Activated CD4-positive, alpha-beta T cell treated with anti-CD3 and anti-CD28 coated beads for 24 hours (primary cell): ENCODE results near the gene ZMIZ1.

Experiments
- DNase-seq, 2 donors: peaks; one replicate each; pipeline ENCODE4 v3.0.0-alpha.2; 2020; ENCODE audit warnings: low read depth in 2 of 2

ZMIZ1 gene

DNA sequence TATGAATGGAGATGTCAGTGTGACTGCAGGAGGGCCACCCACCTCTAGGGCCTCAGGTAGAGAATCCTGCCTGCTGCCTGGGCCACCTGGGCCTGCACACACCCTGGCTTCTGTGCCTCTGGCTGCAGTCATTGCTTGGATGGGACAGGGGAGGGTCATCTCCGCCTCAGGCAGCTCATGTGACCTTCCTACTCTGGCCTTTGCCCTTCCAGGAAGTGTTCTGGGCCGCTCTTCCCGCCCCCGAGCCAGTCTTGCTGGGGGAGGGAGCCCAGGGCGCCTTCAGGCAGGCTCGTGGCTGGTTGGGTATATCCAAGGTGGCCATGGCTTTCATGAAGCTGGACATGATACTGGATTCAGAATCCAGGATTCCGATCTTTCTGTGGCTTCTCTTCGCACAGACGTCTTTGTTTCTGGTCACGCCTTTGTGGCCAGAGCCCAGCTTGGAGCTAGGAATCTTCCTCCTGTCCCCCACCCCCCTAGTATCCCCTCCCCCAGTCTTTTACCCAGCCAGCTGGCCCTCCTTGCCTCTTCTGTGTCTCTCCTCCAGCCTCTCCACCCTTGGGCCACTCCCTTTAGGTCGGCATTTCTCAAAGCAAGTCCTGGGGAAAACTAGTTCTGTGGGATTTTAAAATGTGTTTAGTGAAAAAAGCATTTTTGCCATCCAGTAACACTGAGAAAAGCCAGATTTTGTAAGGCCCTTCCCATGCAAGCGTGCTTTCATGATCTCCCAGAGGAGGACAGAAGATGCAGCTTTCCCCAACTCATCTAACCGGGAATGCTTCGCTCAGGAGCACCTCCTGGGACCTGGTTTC lies 119.6 kb downstream of the ZMIZ1 start:
- DNase-seq, result no peak

DNA sequence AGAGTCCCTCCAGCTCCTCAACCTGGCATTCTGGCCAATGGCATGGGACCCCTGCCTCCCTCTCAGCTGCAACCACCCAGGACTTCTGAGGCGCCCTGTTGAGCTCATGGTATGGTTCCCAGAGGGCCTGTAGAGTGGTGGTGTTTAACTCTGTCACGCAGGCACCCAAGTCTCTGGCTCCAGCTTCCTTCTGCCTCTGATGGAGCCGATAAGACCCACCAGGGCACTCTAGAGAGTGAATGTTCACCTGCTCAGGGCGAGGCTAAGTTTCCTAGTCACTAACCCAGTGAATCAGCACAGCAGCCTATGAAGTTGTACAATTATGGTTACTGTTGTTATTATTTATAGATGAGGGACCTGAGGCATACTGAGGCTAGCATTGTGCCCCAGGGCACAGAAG lies 120.4 kb downstream of the ZMIZ1 start:
- no peak for DNase-seq

DNA sequence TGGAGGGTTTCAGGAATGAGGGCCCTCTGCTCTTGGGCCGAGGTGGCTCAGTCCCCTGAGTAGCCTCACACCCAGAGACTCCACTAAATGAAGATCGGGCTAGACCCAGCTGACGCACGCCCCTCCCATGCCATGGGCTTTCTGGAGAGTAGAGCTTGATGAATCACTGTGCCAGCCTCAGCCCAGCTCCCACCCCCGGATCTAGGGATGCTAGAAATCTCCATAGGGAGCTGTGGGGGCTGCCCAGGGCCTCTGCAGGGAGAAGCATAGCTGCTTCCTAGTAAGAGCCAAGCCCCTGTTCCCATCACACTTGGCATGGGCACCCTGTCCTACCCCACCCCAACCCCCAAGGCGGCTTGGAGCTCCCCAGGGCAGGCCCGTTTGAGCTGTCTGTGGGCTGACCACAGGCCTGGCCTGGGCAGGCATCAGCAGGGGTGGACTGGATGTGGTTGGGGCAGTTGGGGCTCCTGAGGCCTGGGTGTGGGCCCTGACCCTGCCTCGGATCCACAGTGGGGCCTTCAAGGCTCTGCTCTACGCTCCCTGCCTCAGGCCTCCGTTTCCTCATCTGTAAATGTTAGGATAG lies 121.2 kb downstream of the ZMIZ1 start:
- no peak for DNase-seq

DNA sequence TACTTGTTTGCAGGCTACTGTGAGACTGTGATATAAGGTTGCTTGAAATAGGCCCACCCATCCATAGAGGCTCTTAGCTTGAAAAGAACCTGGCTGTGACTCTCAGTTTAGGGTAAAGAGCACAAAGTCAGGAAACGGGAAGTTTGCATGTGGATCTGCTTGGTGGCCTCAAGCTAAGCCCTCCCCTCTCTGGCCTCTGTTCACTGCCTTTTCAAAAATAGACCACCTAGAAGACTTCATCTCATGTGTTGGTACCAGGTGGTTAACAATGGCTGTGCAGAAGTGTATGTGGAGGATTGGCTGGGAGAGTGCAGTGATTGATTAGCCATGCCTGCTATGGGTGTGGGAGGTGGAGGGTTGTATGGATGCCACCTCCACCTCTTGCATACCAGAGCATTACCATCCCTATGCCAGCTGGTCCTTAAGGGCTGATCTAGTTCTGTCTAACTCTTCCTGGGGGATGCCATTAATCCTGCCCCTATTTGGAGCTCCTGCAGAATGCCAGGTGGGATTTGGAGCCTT lies 122.0 kb downstream of the ZMIZ1 start:
- DNase-seq, result no peak

DNA sequence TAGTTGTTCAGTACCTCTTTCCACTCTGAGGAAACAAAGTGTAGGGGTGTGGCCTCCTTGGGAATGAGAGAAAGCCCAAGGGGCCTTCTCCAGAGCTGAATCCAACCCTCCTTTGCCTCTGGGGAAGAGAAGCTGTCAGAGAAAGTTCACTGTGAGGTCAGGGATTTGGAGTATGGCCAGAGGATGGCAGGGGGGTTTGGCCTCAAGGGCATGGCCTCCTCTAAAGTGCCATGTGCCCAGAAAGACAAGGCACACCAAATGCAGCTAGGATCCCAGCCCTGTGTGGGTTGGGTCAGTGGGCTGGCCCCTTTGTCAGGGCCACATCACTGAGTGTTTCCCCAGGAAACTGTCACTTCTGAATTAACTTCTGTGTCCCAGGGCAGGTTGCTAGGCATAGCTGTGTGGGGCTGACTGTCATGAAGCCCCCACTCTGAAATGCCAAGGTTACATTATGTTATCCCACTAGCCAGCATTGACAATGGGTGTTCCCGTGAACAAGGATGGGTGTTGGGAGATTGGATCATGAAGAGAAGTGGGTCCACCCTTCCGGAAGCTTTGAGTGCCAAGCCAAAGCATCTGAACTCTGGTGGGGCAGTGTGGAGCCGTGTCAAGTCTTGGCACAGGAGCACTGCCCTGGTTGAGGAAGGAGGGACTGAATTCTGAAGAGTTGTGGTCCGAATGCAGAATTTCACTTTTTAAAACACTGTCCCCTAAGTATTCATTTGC lies 123.3 kb downstream of the ZMIZ1 start:
- DNase-seq, result no peak

DNA sequence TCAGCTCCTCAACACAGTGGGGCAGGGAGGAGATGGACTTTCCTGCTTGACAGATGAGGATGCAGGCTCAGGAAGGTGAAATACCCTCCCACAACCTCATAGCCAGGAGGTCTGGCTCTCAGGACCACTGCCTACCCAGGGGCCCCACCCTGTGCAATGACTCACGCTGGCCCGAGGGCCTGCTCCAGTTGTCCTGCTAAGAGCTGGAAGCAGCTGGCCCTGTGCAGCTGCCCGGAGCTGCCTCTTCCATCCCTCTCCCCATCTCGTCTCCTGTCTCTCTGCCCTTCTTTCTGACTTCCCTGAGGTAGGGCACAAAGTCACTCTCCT lies 123.9 kb downstream of the ZMIZ1 start:
- DNase-seq, result no peak

DNA sequence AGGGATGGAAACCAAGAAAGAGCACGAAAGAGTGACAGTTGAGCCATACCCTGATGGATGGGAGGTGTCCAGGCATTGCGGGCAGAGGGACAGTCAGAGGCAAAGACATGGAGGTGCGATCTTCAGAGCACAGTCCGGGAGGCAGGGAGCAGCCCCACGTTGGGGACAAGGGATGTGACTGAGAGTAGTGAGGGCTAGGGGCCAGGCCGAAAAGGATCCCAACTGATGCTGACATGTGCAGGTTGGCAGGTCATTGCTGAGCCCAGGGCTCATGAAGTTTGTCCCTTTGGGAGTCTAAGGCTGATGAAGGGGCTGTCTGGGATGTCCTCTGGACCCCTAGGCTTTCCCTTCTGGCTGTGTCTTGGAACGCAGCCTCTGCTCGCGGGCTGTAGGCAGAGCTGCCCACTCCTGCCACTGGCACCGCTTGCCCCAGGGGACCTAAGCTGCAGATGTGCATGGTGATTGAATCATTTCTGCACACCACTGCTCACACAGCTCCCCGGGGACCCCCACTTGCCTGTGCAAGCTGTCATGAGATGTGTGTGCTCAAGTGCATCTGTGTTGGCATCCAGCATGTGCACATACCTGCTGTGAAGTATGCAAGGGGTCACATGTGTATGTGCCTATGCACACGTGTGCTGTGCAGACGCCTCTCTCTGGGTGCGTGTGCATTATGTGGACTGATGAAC lies 125.1 kb downstream of the ZMIZ1 start:
- DNase-seq, result no peak

DNA sequence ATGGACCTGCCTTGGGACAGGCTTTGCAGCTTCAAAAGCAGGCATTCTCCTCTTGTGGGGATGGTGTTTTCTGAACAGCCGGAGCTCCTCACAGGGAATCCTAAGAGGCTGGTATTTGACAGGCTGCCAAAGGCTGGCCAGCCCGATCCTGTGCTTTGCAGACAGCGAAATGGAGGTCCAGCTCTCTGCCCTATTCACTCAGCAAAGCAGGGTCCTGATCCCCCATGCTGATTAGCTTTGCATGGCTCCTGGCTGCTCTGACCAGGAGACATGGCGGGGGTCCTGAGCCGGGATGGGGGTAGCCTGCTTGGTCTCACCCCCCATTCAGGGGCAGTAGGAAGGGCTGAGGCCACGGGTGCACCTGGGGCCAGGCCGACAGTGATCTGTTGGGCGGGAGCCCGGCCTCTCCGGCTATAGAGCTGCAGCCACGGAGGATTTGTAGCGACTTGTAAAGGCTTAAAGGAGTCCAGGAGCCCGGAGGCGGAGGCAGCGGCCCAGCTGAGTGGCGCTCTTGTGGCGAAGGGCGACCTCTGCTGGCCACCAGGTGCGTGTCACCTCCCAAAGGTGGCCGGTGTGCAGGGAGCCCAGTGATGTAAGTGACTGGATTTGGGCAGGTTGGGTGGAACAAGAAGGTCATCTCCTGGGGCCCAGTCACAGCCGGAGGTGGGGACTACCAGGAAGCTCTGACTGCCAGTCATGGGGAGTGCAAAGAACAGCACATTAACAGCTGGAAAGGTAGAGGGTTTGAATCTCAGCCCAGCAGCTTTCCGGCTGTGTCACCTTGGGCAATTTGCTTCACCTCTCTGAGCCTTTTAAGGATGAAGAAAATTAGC lies 126.5 kb downstream of the ZMIZ1 start:
- DNase-seq, result peak; percentile 63 to 64

DNA sequence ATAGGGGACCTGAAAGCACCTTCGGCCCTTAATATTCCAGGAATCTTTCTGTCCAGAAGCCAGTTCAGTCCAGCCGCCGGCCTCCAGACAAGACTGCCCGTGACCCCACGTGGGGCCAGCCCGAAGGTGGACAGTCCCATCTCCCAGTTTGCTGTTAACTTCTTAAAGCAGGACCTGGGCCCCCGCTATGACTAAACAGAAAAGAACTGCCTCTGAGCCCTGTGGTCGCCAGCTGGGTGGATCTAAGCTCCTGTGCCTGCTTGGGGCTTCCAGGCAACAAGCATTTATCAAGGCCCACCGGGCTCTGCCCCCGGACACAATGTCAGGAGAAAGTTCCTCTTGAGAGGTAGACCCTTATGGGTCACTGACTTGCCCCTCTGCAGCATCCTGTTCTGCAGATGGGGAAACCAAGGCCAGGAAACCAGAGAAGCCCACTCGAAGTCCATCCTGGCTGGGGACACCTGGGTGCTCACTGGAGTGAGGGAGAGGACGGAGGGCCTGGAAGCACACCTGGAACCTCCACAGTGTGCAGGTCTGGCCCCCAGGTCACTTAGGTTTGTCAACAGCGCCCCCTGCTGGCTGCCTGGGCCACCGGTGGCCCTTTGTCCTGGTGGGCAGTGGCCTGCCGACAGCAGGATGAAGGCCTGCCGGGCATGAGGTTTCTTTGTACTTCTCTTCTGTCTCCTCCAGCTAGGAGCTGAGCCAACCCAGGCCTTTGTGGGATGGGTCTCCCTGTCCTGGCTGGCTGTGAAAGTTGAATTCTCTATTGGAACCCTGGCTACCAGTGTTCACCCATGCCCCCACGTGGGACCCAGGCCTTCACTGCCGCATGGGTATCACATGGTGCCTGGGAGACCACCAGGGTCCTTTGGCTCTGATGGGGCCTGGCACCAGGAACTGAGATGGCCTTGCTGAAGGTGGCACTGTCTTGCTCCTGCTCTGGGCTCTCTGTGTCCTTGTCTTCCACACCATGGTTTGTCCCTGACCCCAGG lies 128.0 kb downstream of the ZMIZ1 start:
- peak; percentile 70 to 75 for DNase-seq

DNA sequence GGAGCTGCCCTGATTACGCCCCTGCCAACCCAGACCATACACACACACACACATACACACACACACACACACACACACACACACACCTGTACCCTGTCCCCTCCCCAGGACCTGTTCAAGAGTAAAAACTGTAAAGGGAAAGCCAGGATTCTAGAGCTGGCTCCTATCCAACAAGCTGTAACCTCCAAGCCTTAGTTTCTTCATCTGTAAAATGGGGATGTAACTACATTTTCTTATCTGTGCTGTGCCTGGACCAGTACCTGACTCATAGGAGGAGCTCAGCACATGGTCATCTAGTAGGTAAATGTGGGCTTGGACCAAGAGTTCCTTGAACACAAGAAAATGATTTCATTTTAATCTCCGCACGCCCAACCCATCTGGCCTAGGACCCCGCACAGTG lies 128.8 kb downstream of the ZMIZ1 start:
- DNase-seq, result no peak

DNA sequence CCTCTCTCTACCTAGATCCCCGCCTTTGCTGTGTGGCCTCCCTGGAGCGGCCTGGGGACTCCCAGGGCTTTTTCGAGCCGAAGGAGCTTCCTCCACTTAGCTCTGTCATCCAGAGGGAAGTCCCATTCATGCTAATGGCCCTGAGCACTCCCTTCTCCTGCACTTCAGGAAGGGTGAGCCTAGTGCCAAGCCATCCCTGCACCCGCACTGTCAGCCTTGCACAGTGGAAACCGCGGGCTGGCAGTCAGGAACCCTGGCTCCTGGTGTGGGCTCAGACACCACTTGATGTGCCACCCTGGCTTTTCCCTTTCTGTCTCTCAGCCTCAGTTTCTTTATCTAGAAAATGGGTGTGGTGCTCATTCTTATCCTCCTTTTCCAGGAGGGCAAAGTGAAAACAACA lies 131.6 kb downstream of the ZMIZ1 start:
- no peak for DNase-seq

DNA sequence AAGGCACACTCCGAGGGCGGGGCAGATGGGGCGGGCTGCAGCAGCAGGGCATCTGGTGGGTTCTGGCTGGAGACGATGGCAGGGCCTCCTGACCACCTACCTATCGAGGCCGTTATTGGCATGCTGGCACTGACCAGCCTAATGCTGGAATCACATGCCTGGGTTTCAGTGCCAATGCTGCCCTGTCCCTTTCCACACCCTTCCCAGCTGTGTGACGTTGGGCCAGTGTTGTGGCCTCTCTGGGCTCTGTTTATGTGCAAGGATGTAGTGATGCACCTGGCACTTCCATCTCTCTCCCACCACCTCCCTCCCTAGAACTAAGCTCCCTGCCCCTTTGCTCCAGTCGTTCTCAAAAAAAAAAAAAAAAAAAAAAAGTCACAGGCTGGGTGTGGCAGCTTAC lies 132.9 kb downstream of the ZMIZ1 start:
- DNase-seq, result no peak

DNA sequence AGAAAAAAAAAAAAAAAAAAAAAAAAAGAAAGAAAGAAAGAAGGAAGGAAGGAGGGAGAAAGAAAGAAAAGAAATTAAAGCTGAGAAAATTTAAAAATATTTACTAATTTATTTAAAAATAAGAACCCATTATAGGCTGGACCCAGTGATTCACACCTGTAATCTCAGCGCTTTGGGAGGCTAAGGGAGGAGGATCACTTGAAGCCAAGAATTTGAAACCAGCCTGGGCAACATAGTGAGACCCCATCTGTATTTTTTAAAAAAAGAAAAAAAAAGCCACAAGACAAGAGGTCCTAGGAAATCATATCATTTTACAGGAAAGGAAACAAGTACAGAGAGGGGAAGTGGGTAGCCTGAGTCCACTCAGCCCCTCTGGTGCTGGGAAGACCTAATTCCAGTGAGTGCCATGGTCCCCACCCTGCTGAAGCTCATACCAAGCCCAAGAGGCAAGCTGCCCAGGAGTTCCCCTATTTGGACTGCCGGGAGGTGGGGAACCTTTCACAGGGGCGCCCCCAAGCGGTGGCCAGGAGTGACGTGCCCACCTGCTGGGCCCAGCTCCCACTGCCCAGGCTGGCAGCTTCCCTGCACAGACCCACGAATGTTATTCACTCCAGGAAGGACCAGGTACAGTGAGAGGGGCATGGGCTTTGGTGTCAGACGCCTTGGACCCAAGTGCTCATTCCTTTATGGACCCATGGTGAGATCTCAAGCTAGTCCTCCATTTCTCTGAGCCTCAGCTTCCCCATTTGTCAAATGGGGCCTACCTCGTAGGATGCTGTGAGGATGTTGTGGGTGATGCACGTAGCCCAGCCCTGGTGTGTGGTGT lies 133.6 kb downstream of the ZMIZ1 start:
- DNase-seq, result peak; percentile 10 to 30

DNA sequence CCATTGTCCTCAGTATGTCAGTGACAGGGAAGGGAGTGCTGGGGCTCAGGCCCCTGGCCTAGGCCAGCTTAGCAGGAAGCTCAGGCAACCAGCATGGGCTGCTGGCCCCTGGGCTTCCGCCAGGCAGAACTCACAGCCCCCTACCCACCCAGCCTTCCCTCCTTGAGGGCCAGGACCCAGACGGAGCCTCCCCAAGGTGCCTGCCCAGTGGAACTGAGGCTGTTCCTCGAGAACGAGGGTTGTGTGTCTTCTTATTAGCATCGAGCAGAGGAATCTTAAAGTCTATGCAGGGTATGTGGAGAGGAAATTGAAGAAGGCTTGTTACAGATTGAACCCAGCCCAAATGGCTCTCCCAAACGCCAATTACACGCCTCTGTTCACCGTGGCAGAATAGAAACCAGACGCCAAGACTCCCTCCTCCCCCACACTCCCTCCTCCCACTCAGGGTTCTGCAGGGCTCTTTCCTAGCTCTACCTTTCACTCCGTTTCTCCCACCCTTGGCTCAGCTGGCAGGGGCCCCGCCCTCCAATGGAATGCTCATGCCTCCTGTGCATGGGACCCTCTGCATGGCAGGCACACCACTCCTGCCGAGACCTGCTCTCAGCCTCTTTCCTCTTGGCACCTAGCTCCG lies 134.4 kb downstream of the ZMIZ1 start:
- DNase-seq, result no peak

DNA sequence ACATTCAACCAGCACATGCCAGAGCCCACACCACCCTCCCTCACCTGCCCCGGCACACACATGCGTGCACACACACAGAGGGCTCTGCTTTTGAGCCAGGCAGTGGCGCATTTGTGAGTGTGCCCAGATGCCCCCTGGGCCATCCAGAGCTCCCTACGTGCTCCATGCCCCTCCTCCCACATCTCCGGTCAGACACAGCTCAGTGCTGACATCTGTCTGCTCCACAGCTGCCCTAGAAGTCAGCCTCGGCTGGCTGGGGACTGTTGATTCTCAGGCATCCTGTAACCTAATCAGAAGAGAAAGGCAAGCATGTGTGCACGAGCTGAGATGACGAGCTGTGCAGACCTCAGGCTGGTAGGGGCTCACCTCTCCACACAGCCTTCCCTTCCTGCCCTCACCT lies 135.1 kb downstream of the ZMIZ1 start:
- no peak for DNase-seq

DNA sequence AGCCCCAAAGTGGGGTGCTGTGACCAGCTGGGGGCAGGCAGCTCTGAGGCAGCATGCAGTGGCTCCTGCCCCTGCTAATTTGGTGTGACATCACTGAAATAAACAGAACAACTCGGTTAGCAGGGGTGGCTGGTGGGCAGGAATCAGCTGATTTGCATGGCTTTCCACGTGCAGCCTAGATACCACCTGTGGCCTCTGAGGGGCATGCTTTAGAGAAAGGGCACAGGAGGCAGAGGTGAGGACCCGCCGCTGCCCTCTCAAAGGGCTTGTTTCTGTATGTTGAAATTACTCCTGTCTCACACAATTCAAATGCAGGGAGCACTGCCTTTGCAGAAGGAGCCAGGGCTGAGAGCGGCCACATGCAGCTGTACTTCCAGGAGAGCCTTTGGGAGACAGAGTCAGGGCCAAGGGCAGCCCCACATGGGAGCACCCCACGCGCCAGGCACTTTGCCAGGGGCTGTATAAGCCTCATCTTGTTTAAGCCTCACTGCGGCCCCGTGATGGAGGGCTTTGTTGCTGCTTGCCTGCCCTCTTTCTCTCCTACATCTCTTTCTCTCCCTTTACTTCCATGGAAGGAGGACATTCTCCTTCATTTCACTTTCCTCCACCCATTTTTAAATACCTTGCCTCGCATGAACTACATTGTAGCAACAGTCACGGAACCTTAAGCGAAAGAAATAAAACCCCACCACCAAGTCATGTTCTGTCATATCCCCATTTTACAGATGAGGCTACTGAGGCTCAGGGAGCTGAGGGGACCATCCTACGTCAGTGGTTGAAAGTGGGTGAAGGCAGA lies 137.7 kb downstream of the ZMIZ1 start:
- no peak for DNase-seq

DNA sequence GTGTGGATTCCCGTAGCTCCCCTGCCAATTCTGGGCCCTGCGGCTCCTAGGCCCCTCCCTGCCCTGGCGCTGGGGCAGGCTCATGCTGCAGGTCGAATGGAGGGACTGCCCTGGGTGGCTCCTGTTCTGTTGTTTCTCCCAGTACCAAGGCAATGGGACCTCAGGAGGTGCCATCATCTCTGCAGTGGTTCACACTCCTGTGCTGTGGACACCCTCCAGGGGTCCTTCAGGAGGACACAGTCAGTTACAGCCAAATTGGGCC lies 138.3 kb downstream of the ZMIZ1 start:
- DNase-seq, result no peak

DNA sequence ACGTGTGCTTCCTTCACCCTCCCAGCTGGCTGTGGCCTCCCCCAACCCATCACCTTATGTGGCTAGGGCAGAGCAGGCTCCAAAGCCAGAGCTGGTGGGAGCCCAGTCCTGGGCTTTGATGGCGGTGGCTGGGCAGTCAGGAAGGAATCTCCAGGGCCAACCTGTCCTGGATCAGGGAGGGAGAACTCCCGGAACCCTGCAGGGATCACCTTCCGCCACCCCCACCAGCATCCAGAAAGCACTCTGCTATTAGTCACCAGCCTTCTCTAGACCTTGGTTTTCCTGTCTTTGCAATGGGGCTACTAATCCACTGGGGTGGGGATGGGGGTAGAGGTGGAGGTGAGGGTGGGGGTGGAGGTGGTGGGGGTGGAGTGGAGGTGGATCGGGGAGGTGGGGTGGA lies 139.0 kb downstream of the ZMIZ1 start:
- no peak for DNase-seq
